HG02970 (cell line): ENCODE data around the gene JAK2.
A peak's percentile ranks its signal among the peaks of the same experiment; 100 is the strongest.
"Not testable (repeated sequence)": the region's sequence is repeated elsewhere in the genome, so short reads cannot be mapped to it uniquely, and the experiment has no call there.

Source experiments
- ATAC-seq: cut with Tn5 transposase; IDR thresholded peaks from one replicate; pipeline ENCODE4 v1.9.1; 2021; ENCODE audit warnings: mild to moderate bottlenecking, moderate library complexity, moderate number of reproducible peaks; ENCODE audit not compliant: unreplicated experiment, low FRiP score

The JAK2 gene

DNA sequence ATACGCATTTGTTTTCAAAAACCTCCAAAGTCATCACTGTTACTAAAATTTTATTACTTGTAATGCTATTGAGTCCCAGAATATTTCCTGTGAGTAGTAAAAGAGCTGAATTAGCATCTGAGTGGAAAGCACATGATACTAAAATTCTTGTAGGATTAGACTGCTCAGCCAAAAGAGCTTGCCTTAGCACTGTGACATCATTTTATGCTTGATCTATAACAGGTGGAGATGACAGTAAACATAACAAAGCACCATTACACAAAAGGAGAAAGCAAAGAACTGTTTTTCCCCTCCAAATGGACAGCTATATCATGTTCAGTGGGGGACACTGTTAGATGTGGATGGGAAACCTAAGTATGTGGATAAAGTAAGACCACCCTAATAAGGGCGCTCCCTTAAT, 5.8 kb upstream of the JAK2 start:
- ATAC-seq = no peak

DNA sequence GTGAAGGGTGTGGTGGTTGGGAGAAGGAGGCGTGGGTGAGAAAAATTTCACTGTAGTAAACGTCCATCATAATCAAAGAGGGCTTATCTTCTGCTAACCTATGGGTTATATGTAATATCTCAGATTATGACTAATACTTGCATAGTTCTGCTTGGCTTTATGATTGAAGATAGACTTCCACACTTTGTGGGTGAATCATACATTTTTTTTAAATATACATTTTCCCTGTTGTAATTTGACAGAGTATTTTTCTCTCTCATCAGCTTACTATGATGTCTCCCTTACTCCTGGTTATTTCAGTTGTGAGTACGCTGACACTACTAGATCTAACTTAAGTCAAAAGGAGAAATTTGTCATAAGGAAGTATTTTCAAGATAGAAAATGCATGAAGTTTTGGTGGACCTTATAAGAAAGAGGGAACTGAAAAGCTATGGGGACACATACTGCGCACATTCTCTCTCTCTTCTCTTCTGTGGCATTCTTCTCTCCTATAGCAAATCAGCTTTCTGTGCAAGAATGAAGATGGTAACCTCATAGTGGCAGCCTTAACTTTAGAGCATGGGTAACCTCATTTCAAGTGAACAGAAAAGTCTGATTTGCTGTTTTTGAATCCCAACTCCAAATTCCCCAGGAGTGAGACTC, 4.9 kb upstream of the JAK2 start:
- no peak for ATAC-seq

DNA sequence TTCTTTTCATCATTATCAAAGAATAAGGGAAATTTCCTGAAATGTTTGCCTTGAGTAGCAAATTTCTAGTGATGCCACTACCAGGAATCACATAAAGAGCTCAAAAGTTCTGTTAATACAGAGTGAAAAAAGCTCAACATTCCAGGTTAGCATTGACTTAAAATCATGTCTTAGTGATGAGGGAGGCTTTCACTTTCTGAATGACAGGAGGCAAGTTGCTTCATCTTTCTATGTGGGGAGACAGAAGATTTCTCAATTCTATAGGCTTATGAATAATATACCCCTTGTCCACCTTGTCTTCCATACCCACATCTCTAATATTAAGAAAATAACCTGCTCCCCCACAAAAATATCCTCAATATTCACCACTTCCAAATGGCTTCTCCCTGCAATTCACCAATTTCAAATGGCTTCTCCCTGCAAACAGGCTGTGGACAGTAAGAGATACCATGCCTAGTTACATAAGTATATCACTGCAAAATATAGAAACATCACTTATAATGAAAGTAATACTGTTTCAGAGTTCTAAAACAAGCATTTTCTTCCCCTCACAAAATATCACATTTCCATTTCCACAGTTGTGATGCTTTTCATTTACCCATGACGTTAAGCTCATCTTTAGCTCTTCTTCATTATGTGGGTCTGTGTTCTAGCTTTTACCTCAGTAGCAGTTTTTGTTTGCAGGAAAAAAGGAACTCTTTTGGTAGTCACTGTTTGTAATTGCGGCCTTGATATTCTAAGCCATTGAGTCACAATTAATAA, 2.2 kb upstream of the JAK2 start:
- ATAC-seq = no peak

DNA sequence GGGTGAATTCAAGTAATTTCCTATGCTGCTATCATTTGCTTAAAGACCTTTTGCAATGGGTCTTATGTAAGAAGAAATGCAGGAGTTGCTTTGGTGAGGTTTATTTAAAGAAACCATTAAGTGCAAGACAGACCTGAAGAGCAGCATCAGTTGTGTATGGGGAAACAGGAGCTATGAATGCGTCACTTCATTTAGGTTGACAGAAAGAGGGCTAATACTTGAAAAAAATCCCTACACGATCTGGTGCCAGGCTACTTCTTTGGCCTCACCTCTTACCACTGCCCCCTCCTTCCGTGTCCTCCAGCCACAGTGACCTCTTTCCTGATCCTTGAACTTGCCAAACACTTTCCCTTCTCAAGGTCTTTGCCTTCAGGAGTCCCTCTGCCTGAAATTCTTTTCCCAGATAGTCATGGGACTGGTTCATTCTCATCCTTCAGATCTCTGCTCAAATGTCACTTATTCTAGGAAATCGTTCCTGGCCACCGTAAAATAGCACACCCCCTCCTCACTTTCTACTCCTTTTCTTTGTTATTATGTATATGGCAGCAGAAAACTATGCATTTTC, 1.4 kb upstream of the JAK2 start:
- ATAC-seq = no peak

DNA sequence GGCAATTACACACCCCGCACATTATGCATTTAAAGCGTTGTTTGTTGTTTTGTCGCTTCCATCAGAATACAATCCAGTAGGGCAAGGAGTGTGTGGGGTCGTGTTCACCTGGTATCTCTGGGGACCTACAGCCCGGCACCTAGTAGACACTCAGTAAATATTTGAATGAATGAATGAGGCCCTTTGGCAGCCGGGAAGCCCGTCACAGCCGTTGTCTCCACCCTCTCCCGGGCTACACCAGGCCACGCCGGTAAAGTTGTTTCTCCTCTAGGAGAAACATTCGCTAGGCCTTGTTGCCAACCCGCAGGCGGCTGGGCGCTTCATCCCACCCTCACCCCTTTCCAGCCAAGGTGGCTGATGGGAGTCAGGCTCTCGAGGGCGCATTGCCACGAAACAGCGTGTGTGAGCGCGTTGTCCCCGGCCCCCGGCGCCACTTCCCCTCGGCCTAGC, 876 bp upstream of the JAK2 start:
- ATAC-seq = no peak

DNA sequence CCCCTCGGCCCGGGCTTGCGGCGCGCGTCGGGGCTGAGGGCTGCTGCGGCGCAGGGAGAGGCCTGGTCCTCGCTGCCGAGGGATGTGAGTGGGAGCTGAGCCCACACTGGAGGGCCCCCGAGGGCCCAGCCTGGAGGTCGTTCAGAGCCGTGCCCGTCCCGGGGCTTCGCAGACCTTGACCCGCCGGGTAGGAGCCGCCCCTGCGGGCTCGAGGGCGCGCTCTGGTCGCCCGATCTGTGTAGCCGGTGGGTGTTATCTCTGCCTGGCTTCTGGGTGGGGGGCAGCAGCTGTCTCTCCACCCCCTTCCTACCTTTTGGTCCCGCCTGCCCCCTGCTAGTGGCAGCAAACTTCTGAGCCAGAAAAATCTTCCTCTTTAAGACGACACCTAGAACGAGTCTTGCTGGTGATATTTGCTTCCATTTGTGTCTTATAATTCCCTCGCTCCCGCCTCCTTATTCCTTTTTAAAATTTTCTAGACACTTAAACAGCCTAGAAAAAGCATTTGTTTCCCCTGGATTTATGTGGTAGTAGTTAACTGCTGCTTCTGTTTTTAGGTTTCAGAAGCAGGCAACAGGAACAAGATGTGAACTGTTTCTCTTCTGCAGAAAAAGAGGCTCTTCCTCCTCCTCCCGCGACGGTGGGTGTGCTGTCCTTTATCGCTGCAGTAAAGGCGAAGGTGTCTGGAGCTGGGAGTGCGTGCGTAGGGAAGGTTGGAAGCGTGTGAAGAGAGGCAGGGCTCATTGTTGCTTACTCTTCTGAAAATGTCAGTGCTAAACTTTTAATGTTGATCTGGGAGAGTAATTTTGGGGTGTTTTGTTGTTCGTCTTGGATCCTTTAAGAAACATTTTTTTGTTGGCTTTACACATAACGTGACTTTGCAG, 554 bp downstream of the JAK2 start:
- peak; percentile 1 for ATAC-seq

DNA sequence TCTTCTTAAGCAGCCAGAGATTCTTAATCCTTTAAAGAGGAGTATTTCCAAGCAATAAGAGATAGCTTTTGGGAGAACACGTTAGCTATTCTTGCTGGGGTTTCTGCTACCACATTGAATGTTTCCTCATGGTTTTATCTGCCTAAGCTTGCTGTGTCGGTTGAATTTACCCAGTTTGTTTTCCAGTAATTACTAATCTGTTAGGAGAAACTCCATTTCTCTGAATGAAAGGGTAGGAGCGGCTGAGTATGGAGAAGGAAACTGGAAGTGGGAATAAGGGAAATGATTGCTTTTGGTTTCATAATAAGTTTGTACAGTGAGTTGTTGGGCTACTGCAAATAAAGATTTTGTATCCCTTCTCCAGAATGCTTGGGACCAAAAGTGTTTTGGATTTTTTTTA, 1.2 kb downstream of the JAK2 start:
- no peak for ATAC-seq

DNA sequence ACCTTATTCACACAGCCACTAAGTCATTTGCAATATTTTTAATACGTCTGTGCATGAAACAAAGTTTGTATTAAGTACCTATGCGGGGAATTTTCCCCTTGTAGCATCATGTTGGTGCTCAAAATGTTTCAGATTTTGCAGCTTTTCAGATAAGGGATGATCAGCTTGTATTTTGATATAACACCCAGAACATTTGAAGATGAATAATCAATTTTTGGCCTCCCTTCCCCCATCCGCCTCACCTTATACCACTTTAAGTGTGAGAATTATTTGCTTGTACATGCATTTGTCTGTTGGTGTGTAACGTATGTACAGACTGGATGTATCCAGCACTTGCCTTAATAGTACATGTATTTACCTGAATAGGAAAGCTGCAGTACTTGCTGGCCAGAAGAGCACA, 1.7 kb downstream of the JAK2 start:
- no peak for ATAC-seq

DNA sequence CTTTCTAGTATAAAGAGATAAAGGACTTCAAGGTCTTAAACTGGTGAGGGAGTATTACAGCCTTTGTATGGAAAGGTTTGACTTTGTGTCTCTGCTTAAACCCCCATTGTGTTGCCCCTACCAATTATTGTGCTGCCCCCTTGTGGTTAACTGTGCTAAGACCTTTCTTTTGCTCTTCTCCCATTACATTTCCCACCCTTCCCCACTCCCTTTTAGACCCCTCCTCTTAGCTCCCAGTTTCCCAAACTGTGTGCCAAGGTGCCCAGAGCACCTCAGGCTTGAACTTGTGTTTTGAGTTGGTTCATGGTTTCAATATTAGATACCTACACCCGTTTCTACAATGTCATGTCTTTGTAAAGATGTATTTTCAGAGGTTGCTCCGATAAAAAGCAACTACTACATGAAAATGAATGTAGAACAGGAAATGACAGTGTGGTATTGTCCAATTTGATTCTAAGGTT, 2.9 kb downstream of the JAK2 start:
- no peak for ATAC-seq

DNA sequence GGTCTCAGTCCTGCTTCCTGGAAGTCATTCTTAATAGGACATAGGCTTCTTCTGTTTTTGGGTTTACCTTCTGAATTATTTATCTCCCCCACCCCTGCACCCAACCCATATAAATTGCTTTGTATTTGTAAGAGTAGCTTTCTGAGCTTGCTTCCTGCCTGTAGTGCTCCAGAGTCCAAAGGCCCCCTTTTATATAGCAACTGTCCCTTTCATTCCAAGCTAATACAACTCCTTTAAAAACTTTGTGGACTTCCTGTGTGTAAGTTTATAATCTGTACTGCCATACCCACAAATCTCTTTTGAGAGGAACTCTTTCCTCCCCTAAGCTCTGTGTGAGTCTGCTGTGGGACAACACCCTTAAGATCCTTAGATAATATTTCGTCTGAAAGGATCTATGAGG, 7.8 kb downstream of the JAK2 start:
- ATAC-seq = no peak

DNA sequence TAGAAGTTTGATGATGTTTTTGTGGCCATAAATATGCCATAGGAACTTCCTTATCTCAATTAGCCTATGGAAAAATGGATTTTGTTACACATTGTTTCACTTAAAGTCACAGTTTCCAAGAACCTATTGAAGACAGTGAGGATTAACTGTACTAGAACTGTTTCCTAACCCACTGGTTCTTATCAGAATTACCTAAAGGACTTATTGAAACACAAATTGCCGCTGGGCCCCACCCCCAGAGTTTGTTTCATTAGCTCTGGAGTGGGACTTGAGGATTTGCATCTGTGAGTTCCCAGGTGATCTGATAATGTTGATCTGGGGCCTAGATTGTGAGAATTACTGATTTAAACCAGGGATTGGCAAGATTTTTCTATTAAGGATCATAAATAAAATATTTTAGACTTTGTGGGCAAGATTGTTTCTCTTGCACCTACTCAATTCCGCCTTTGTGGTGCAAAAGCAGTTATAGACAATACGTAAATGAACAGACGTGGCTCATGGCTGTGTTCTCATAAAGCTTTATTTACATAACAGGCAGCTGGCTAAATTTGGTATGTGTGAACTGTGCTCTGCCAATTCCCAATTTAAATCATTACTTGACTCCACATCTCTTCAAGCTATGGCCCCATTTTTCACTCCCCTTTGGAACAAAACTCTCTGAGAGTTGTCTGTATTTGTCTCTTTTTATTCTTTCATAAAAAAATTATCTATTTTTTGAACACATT, 9.3 kb downstream of the JAK2 start:
- ATAC-seq = no peak

DNA sequence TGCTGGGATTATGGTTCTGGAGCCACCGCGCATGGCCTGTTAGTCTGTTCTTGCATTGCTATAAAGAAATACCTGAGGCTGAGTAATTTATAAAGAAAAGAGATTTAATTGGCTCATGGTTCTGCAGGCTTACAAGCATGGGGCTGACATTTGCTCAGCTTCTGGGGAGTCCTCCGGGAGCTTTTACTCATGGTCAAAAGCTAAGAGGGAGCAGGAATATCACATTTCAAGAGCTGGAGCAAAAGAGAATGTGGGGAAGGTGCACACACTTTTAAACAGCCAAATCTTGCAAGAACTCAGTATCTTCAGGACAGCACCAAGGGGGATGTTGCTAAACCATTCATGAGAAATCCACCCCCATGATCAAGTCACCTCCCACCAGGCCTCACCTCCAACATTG, 12.1 kb downstream of the JAK2 start:
- no peak for ATAC-seq

DNA sequence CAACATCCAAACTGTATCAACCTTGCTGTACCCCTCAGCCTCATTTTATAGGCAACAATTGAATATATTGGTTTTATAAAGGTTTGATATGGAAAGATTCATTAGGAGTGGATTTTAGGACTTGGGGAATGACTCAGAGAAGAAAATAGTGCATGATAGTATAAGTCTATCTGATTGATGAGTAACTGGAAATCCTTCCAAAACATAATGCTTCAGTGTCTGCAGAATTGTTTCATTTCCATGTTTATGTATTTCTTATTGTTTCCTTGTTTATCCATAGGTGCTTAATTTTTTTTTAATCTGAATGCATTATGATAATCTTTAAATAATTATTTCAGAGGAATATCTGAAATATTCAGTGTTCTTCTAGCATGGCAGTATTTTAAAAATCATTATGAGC, 12.6 kb downstream of the JAK2 start:
- no peak for ATAC-seq

DNA sequence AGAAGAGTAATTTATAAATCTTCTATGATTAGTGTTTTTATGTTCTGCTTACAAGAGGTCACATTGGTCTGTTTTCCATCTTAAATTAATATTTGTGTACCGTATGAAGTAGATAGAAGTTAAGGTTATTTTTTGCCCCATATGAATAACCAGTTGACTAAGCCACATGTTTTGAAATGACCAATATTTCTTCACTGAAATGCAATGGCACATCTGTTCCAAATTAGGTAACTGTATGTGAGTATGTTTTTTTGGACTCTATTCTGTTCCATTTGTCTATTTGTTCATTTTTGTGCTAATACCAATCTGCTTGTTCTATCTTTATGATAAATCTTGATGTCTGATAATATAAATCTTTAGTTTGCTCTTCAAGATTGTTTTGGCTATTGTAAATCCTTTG, 17.7 kb downstream of the JAK2 start:
- ATAC-seq = no peak

DNA sequence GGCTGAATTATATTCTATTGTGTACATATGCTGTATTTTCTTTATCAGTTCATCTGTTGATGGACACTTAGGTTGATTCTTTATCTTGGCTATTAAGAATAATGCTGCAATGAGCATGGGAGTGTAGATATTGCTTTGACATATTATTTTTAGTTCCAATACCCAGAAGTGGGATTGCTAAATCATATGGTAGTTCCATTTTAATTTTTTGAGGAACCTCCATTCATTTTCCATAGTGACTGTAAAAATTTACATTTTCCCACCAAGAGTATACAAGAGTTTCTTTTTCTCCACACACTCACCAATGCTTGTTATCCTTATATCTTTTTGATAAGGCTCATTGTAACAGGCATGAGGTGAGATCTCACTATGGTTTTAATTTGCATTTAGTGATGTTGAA, 19.4 kb downstream of the JAK2 start:
- no peak for ATAC-seq

DNA sequence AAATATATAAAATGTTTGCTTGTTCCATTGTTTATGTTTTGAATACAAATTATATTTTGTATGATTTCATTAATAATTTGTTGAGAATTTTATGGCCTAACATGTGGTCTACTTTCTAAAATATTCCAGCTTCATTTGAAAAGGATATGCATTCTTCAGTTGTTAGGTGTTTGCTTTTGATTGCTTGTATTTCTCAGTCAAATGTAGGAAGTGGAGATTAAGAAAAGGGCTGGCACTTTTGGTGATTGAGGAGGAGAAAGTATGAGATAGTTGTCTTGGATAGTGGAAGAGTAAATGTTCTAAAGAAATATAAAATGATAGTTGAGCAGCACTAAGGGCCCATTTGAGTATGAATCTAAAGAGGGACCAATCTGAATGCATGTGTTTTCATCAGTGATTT, 23.1 kb downstream of the JAK2 start:
- no peak for ATAC-seq

DNA sequence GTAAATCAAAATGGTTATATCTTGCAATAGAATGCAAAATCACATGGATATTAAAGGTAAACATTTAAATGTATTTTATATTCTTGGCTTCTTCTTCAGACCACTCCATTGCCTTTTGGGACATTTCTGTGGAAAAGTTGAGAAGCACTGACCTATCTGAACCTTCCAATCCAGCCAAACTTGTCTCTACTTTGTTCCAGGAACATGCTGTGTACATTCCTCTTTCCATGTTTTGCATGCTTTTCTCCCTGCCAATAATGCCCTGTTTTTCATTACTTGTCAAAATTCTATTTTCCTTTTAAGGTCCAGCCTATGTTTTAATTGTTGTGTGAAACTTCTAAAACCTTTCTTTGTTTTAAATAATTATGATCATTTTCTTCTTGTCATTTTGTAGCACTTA, 28.3 kb downstream of the JAK2 start:
- ATAC-seq = no peak

DNA sequence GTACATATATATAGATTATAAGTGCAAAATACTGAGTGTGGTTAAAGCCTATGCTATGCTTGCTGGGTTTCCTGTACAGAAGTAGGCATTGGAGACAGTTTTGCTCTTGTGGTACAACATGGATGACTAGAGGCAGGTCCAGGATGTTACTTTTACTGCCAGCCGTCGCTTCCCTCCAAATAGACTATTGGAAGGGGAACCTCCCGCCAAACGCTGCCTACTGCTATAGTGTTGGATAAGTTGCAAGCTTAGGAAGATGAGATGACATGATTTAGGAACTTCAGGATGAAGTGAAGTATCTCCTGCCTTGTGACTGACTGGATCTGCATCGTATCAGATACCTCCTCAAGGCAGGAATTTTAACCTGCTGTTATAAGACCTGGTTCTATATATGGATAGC, 30.9 kb downstream of the JAK2 start:
- no peak for ATAC-seq

DNA sequence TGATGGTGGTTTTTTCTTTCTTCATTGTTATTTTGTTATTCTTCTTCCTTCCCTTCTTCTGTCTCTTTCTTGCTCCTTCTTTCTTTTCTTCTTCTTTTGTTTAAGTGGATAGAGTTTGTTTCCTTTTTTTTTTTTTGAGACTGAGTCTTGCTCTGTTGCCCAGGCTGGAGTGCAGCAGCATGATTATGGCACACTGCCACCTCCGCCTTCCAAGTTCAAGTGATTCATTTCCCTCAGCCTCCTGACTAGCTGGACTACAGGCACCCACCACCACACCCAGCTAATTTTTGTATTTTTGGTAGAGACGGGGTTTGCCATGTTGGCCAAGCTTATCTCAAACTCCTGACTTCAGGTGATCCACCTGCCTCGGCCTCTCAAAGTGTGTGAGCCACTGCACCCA, 40.3 kb downstream of the JAK2 start:
- ATAC-seq = no peak

DNA sequence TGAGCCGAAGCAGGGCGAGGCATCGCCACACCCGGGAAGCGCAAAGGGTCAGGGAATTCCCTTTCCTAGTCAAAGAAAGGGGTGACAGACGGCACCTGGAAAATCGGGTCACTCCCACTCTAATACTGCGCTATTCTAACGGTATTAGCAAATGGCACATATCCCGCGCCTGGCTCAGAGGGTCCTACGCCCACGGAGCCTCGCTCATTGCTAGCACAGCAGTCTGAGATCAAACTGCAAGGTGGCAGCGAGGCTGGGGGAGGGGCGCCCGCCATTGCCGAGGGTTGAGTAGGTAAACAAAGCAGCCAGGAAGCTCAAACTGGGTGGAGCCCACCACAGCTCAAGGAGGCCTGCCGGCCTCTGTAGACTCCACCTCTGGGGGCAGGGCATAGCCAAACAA, 46.9 kb downstream of the JAK2 start:
- ATAC-seq = not testable (repeated sequence)
